Fibroblast of gingiva (primary cell): Measurements from ENCODE around the gene BFSP1.
A peak's percentile ranks its signal among the peaks of the same experiment; 100 is the strongest.

Source experiments
- DNase-seq: peaks from one replicate; pipeline ENCODE4 v3.0.0-alpha.2; 2011; ENCODE audit warnings: low read depth

The BFSP1 gene

DNA sequence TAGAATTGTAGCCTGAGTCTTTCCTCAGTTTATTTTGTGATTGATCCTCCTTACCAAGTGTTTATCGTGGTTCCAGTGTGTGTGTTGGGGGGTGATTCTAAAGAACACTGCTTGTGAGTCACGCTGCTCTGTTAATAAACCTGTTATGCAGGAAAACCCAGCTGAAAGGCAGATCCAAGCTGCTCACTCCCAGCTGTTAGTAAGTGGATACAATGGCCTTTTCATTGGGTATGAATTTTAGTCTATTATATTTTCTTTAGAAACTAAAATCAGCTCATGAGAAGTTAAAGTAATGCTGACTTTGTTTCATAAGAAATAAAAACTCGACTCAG, 26.5 kb upstream of the BFSP1 start:
- peak; percentile 48 for DNase-seq

- DNase-seq = peak; percentile 22
Observed at GRCh38 chr20:17556837-17557674, 25.9 kb upstream of the BFSP1 start.

GRCh38 chr20:17555106-17555505, 23.9 kb upstream of the BFSP1 start:
- no peak for DNase-seq

- no peak for DNase-seq
Observed at GRCh38 chr20:17549131-17549530, 18.0 kb upstream of the BFSP1 start.

- no peak for DNase-seq
Observed at GRCh38 chr20:17545127-17545526, 13.9 kb upstream of the BFSP1 start.

GRCh38 chr20:17543531-17544131, 12.5 kb upstream of the BFSP1 start:
- DNase-seq = peak; percentile 94

GRCh38 chr20:17542993-17543412, 11.8 kb upstream of the BFSP1 start:
- peak; percentile 84 for DNase-seq

GRCh38 chr20:17542481-17542880, 11.3 kb upstream of the BFSP1 start:
- DNase-seq = no peak

DNA sequence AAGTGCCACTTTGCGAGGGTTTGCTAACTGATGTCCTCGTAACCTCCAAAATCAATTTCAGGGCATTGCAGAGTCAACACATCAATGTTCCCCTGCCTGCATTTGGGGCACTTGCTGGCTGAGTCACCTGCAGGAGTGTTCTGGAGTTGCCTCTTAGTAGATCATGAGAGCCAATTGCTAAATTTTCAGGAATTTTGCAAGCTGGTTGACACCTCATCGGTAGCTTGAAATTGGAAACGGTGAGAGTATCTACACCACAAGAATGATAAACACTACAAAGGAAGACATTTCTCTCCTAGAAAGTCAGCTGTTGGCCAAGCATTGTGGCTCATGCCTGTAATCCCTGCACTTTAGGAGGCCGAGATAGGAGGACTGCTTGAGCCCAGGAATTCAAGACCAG, 10.8 kb upstream of the BFSP1 start:
- peak; percentile 58 for DNase-seq

DNA sequence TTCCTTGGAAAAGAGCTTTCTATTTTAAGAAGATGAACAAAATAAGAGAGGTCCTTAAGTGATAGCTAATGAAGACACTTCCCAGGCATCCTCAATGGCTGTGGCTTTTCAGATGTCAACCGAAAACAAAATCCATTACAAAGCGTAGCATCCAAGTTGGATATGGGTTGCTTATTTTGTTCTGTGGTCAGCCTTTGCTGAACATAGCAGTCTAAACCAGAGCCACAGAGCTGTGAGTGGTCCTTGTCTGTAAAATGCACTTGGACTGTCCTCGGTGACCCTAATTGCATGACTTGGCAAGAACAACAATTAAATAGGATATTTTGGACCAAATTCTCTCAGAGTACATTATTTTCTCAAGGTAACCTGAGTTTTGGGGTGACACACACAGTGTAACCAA, 10.4 kb upstream of the BFSP1 start:
- no peak for DNase-seq

GRCh38 chr20:17538517-17539170, 7.5 kb upstream of the BFSP1 start:
- DNase-seq = no peak

- DNase-seq = no peak
Observed at GRCh38 chr20:17537959-17538358, 6.8 kb upstream of the BFSP1 start.

GRCh38 chr20:17536944-17537444, 5.8 kb upstream of the BFSP1 start:
- peak; percentile 65 for DNase-seq

DNA sequence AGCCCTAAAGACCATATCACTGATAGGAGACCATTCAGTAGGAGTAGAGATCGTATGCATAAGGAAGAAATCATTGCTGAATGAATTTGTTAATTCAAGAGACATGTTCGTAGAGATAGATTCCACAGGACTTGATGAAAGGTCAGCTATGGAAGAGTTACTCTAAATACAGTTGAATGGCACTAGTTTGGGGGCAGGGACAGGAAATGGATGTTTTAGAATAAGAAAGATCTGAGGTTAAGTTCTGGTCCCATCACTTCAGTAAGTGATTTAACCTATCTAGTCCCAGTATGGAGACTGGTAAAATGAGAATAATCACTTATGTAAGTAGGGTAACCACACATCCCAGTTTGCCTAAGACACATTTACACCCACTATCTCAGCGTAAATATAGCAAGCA, 2.9 kb upstream of the BFSP1 start:
- no peak for DNase-seq

- DNase-seq = peak; percentile 45
Observed at GRCh38 chr20:17533396-17533795, 2.2 kb upstream of the BFSP1 start.

DNA sequence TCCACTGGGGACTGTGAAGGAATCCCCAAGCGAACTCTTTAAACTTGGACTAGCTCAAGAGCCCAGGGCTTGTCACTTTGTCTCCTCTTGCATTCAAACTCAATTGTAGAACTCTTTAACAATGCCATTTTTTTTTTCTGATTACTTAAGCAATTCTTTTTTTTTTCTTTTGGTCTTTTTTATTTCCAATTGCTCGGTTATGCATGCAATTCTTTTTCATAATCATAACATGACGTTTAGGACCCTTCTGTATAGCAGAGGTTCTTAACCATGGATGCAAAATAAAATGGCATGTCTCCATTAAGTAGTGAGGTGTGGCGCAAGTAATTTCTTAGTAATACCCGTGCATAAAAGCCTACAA, 466 bp upstream of the BFSP1 start:
- DNase-seq = no peak

DNA sequence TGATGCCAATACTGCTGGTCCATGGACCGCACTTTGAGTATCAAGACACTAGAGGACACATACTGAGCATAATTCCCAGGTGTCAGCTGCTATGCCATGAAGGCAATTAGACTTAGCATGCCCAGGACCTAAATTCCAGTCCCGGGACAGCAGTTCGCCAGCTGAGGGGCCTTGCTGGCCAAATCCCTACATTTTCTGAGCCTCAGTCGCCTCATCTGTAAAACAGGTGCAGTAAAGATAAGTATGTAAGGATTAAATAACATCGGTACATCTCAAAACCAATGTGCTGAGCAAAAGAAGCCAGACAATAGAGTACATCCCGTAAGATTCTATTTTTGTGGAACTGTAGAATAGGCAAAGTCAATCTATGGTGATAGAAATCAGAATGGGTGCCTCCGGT, 1.0 kb downstream of the BFSP1 start:
- no peak for DNase-seq

GRCh38 chr20:17529586-17529985, 1.6 kb downstream of the BFSP1 start:
- DNase-seq = no peak

DNA sequence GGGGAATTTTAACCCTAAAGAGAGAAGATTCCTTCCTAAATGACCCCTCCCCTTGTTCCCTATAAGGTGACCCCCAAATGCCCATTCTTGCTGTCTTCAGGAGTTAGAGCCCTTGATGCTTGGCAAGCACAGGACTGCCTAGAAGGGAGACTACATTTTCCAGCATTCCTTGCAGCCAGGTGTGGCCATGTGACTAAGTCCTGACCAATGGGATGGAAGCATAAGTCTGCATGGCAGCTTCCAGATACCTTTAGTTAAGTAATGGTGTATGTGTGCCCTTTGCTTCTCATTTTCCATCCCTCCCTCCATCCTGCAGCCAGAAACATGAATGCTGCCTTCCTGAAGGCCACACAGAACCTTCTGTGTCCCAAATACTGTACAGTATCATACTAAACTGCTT, 5.5 kb downstream of the BFSP1 start:
- no peak for DNase-seq

DNA sequence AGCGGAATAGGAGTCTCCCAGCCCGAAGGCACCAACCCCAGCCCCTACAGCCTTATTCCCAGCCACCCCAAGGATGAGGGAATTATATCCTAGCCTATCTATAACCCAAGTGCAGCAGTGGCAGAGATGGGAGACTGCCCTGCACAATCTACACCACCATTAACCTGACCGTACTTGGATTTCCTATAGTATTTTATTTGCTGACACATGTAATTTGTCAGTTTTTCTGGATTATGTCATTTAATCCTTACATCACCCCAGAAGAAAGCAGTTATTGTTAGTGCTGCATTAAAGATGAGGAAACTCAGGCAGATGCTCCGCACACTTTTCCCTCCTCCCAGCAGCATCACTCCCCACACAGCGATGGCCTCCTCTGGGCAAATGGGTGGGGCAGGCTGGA, 6.0 kb downstream of the BFSP1 start:
- DNase-seq = no peak

DNA sequence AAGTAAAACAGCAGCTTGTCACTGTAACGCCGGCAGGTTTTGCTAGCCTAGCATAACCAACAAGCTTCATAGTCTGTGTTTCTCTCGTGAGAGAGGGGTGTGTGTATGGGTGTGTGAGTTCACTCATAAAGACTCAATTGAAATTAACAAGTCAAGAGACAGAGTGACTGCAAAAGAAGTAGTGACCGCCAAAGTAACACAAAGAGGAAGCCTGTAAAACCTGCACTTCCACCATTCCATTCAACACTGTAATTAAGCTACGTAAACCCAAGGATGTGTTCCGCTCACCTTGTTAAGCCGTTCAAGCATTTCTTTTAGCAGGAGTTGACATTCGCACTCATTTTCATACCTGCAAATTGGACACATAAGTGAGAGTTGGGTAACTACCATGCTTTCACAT, 6.6 kb downstream of the BFSP1 start:
- DNase-seq = no peak

DNA sequence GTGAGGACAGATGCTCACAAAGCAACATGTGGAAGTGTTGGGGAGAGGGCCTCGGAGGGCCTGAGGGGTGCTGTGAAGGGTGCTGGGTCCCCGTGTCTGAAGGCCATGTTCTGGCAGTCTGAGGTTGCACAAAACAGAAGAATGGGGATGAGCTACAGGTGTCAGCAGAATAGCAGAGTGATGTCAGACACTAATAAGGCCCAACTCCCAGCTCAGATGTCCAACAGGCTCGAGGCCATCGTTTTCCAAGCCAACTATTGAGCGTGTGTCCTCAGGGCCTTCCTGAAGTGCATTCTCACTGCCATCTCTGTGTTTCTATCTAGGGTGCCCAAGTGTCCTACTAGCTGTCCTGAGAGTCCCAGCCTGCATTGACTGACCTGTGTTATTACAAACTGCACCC, 7.9 kb downstream of the BFSP1 start:
- DNase-seq = no peak

GRCh38 chr20:17522528-17522927, 8.7 kb downstream of the BFSP1 start:
- no peak for DNase-seq
